ENCODE measurements around the gene NPTN.

NPTN gene

DNA sequence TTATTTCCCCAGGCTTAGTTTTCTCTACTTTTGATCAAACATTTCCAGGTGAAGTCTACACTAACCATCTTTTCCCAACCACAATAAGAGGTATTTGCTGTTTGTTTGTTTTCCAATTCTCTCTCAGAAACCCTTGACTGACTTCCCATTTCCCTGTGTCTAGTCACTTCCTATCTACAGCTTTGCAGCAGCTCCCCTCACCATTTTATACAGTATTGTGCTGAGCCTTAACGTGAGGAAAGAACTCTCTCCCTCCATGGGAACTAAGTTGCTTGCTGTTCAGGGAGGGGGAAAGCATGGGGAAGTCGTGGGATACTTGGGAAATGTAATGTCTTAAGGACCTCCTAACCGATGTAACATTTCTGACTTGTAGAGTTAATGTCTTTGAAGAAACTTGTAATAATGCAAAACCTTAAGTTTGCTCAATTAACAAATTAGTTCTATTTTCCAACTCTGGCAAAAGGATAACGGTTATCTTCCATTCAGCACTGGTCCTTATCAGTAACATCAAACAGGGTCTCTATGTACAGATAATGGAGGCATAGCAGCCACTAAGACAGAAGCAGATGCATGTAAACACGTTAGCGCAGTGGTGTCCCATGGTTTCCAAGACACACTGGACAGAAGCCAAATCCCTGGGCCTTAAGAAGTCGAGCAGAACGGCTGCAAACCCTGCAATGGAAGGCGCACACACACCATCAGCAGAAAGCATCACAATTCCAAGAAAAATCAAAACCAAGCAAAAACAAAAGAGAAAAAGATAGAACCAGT is 39.7 kb downstream of the NPTN start:
- POLR2A ChIA-PET, result no interaction called here
- no peak for DNase-seq (ENCODE audit: extremely low spot score)
- CTCF ChIA-PET, result interaction anchor here (0.7 to 1.2 kb wide), 2 partner anchors 25 to 43 kb away, joined by 3 to 4 read pairs; no protein-coding TSS in a partner anchor
- TF ChIP-seq, protein P1, sequence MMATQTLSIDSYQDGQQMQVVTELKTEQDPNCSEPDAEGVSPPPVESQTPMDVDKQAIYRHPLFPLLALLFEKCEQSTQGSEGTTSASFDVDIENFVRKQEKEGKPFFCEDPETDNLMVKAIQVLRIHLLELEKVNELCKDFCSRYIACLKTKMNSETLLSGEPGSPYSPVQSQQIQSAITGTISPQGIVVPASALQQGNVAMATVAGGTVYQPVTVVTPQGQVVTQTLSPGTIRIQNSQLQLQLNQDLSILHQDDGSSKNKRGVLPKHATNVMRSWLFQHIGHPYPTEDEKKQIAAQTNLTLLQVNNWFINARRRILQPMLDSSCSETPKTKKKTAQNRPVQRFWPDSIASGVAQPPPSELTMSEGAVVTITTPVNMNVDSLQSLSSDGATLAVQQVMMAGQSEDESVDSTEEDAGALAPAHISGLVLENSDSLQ (IDR thresholded peaks at IDR 0.05), result no peak
- TF ChIP-seq CTBP1 (IDR thresholded peaks at IDR 0.05; ENCODE audit: borderline replicate concordance), result no peak
- TF ChIP-seq ELF4 (IDR thresholded peaks at IDR 0.05), result no peak
- no peak for TF ChIP-seq FOXK2 (IDR thresholded peaks at IDR 0.05)
- no peak for TF ChIP-seq FOXA1 (IDR thresholded peaks at IDR 0.05)
- no peak for TF ChIP-seq FOXM1 (IDR thresholded peaks at IDR 0.05; ENCODE audit: borderline replicate concordance)
- TF ChIP-seq LEF1 (IDR thresholded peaks at IDR 0.05; ENCODE audit: borderline replicate concordance), result no peak
- no peak for TF ChIP-seq TARDBP (IDR thresholded peaks at IDR 0.05)

DNA sequence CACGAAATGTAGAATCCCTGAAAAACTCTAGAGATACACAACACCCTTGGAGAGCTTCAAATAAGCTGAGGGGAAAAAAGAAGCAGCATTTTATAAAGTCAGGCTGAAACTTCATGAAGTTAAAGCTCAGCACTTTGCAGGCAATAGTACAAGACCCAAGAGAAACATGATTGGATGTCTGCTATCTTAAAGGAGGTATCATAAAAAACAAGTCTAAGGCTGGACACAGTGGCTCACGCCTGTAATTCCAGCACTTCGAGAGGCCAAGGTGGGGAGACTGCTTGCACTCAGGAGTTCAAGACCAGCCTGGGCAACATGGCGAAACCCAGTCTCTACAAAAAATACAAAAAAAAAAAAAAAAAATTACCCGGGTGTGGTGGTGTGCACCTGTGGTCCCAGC is 42.9 kb downstream of the NPTN start:
- no peak for DNase-seq (ENCODE audit: extremely low spot score)
- POLR2A ChIA-PET, result interaction anchor here (1.6 kb wide), 1 partner anchor 11 kb away, joined by 4 read pairs; no protein-coding TSS in a partner anchor
- CTCF ChIA-PET, result interaction anchor here (1.2 kb wide), 1 partner anchor 46 kb away, joined by 5 read pairs; no protein-coding TSS in a partner anchor
- no peak for TF ChIP-seq TARDBP (IDR thresholded peaks at IDR 0.05)
- no peak for TF ChIP-seq CTBP1 (IDR thresholded peaks at IDR 0.05; ENCODE audit: borderline replicate concordance)
- no peak for TF ChIP-seq FOXA1 (IDR thresholded peaks at IDR 0.05)

DNA sequence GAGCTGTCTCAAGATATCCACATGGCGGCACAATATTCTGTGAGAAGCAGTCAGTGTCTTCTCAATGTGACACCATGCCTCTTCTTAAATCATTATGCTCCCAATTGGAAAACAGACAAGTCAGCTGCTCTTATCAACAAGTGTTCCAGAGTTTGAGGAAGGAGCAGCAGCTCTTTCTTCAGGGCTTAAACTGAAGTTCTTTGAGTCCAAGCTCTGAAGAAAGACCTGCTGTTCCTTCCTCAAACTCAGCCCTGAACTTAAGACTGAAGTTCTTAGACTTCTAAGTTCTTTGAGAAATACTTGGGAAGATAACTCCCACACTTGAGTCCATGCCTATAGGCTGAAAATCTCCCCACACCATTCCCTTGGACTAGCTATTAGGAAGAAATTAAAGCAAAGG is 43.4 kb downstream of the NPTN start:
- TF ChIP-seq ZNF384 (IDR thresholded peaks at IDR 0.05) (no peak), NFRKB (IDR thresholded peaks at IDR 0.05) (no peak), FOXK2 (IDR thresholded peaks at IDR 0.05) (no peak), ELF4 (IDR thresholded peaks at IDR 0.05) (no peak), BHLHE40 (IDR thresholded peaks at IDR 0.05; ENCODE audit: borderline replicate concordance) (no peak), SP1 (IDR thresholded peaks at IDR 0.05) (no peak), CTBP1 (IDR thresholded peaks at IDR 0.05; ENCODE audit: borderline replicate concordance) (no peak), TARDBP (IDR thresholded peaks at IDR 0.05) (no peak), FOXM1 (IDR thresholded peaks at IDR 0.05; ENCODE audit: borderline replicate concordance) (no peak), SUZ12 (IDR thresholded peaks at IDR 0.05) (no peak), ARNT (IDR thresholded peaks at IDR 0.05) (no peak), L3MBTL2 (conservative IDR thresholded peaks at IDR 0.05) (no peak)
- TF ChIP-seq, protein P1 (IDR thresholded peaks at IDR 0.05), result no peak
- CTCF ChIA-PET, result interaction anchor here (1.2 kb wide), 1 partner anchor 47 kb away, joined by 5 read pairs; no protein-coding TSS in a partner anchor
- DNase-seq (ENCODE audit: extremely low spot score), result no peak
- POLR2A ChIA-PET, result interaction anchor here (1.6 kb wide), 1 partner anchor 12 kb away, joined by 4 read pairs; no protein-coding TSS in a partner anchor

DNA sequence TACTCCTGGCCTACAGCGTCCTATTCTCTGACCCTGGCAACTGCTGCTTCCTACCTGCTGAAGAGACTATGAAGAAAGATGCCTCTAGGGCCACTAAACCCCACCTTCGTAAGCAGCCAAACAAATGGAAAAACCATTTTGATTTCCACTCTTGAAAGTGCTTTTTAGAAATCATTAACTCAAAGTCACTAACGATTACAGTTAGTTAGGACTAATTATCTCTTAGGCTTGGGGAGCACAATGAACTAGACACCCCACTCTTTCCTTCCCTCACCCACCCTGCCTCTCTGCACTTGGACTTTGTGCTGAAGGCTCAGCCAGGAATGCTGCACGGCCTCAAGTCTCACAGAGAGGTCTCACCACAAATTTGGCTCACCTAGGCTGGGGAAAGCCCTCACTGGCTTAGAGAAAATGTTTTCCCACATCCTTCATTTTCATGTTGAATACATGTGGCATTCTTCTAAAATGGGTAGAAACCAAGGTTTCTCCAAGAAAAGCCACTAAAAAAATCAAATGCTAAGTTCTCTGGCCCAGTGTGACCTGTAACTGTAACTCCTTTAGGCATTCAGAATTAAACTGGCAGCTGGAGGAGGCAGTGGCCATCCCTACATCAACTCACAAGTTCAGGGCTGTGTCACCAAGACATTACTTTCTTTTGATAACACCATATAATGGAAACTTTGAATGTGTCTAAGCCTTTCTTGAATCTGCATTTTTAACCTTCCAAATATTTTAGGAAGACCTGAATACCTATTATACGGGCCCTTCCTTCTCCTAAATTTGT is 47.1 kb downstream of the NPTN start:
- CTCF ChIA-PET, result no interaction called here

DNA sequence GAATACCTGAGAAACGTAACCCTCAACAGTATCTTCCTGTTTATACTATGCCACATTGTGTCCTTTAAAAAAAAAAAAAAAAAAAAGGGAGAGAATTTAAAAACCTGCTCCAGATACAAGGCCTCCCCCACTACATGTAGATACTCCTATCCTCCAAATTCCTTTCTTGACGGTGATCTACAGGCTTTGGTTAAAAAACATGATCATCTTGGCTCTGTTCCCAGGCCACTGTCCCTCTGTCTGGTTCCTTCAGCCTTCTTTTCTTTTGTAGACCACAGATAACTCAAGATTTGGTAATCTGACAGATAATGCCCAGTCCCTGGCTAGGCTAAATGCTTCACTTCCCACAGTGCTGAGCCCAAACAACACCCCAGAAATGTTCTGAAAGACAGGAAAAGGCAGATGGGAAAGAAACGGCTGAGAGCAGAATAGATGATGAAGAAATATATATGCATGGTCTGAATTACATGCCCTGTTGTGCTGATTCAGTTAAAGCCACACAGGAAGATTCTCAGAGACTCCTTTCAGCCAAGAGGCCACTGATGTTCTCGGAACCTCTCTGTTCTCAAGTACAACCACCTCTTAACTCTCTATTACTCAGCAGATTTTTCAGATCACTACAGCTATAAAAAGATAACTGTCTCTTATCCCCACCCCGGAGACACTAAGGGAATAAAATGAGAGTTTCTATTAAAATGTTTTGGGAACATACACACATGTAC is 48.3 kb downstream of the NPTN start:
- no peak for DNase-seq (ENCODE audit: extremely low spot score)
- ChIA-PET POLR2A (no interaction called here), CTCF (no interaction called here)
- TF ChIP-seq FOXM1 (IDR thresholded peaks at IDR 0.05; ENCODE audit: borderline replicate concordance) (no peak), BHLHE40 (IDR thresholded peaks at IDR 0.05; ENCODE audit: borderline replicate concordance) (no peak), NFRKB (IDR thresholded peaks at IDR 0.05) (no peak), LEF1 (IDR thresholded peaks at IDR 0.05; ENCODE audit: borderline replicate concordance) (no peak), FOXA1 (IDR thresholded peaks at IDR 0.05) (no peak), ARNT (IDR thresholded peaks at IDR 0.05) (no peak), FOXK2 (IDR thresholded peaks at IDR 0.05) (no peak), CTBP1 (IDR thresholded peaks at IDR 0.05; ENCODE audit: borderline replicate concordance) (no peak), TARDBP (IDR thresholded peaks at IDR 0.05) (no peak), SUZ12 (IDR thresholded peaks at IDR 0.05) (no peak), L3MBTL2 (conservative IDR thresholded peaks at IDR 0.05) (no peak), SP1 (IDR thresholded peaks at IDR 0.05) (no peak), ELF4 (IDR thresholded peaks at IDR 0.05) (no peak), HDGF (IDR thresholded peaks at IDR 0.05; ENCODE audit: borderline replicate concordance) (no peak)
- TF ChIP-seq, protein P1 (IDR thresholded peaks at IDR 0.05), result no peak

More for the DNA sequence above, 47.1 kb downstream of the NPTN start:
- TF ChIP-seq FOXA1 (IDR thresholded peaks at IDR 0.05) (no peak), HDGF (IDR thresholded peaks at IDR 0.05; ENCODE audit: borderline replicate concordance) (no peak), TARDBP (IDR thresholded peaks at IDR 0.05) (no peak), LEF1 (IDR thresholded peaks at IDR 0.05; ENCODE audit: borderline replicate concordance) (no peak), CTBP1 (IDR thresholded peaks at IDR 0.05; ENCODE audit: borderline replicate concordance) (no peak), ARNT (IDR thresholded peaks at IDR 0.05) (no peak), ZNF384 (IDR thresholded peaks at IDR 0.05) (no peak), ELF4 (IDR thresholded peaks at IDR 0.05) (no peak)
- DNase-seq (ENCODE audit: extremely low spot score), result no peak
- POLR2A ChIA-PET, result no interaction called here

All from HEK293T (cell line).